Dermis blood vessel endothelial cell (primary cell): ENCODE measurements around the gene FXR1. TPM values are rescaled to one million over a fixed set of nuclear protein-coding genes. Genes with fewer than 3 reads are reported as not detected.
"Not testable (repeated sequence)": the region's sequence is repeated elsewhere in the genome, so short reads cannot be mapped to it uniquely, and the experiment has no call there.

Experiments used
- DNase-seq: peaks from one replicate; pipeline ENCODE4 v3.0.0; 2010
- total RNA-seq: library from RNA; depleted of rRNA; stranded (reverse); fragments of >200 nt; gene quantifications from 2 replicates; pipeline ENCODE4 v1.2.3, GENCODE V29; 2014

Gene FXR1
- 177 and 233 TPM in 2 replicates for total RNA-seq

- DNase-seq = peak; percentile 89
These were observed at the start of gene FXR1 for GRCh38 chr3:180912304-180913296. TSS of gene FXR1 (plus strand) at chr3:180912670. CDS start at chr3:180912686, 16 bp downstream.

GRCh38 chr3:180870008-180870699, 42.3 kb upstream of the FXR1 start:
- peak; percentile 11 for DNase-seq

- no peak for DNase-seq
These were observed 40.6 kb upstream of the FXR1 start for GRCh38 chr3:180871901-180872300.

- not testable (repeated sequence) for DNase-seq
These were observed 40.0 kb upstream of the FXR1 start for GRCh38 chr3:180872430-180872829.

- no peak for DNase-seq
These were observed 37.3 kb upstream of the FXR1 start for GRCh38 chr3:180875124-180875698.

GRCh38 chr3:180881065-180881801, 31.2 kb upstream of the FXR1 start:
- DNase-seq = no peak

GRCh38 chr3:180882115-180882514, 30.4 kb upstream of the FXR1 start:
- DNase-seq = no peak

- DNase-seq = no peak
These were observed 23.4 kb upstream of the FXR1 start for GRCh38 chr3:180888992-180889560.

GRCh38 chr3:180898572-180898971, 13.9 kb upstream of the FXR1 start:
- DNase-seq = no peak

GRCh38 chr3:180909369-180910127, 2.9 kb upstream of the FXR1 start:
- DNase-seq = no peak

GRCh38 chr3:180910823-180911222, 1.6 kb upstream of the FXR1 start:
- no peak for DNase-seq

- no peak for DNase-seq
These were observed 580 bp upstream of the FXR1 start for GRCh38 chr3:180911876-180912303.

GRCh38 chr3:180913581-180914404, 1.3 kb downstream of the FXR1 start:
- peak; percentile 9 for DNase-seq

GRCh38 chr3:180918542-180918941, 6.1 kb downstream of the FXR1 start:
- DNase-seq = no peak

GRCh38 chr3:180922242-180922641, 9.8 kb downstream of the FXR1 start:
- DNase-seq = no peak

- DNase-seq = no peak
These were observed 11.1 kb downstream of the FXR1 start for GRCh38 chr3:180923561-180923960.

- no peak for DNase-seq
These were observed 14.1 kb downstream of the FXR1 start for GRCh38 chr3:180926526-180926925.

GRCh38 chr3:180929376-180929775, 16.9 kb downstream of the FXR1 start:
- DNase-seq = no peak

GRCh38 chr3:180930526-180930925, 18.1 kb downstream of the FXR1 start:
- no peak for DNase-seq

- no peak for DNase-seq
These were observed 20.3 kb downstream of the FXR1 start for GRCh38 chr3:180932819-180933218.
